ENCODE results near the gene CCDC27. TPM values are rescaled to one million over a fixed set of nuclear protein-coding genes. Genes with fewer than 3 reads are reported as not detected.
"Not testable (repeated sequence)": the region's sequence is repeated elsewhere in the genome, so short reads cannot be mapped to it uniquely, and the experiment has no call there.

The CCDC27 gene
- total RNA-seq, 1 donor from 2014 or later, result not detected

- Histone ChIP-seq H3K36me3 (ENCODE audit: control insufficient read depth in 3 of 3, insufficient read depth in 3 of 3, low read length in 3 of 3) (peaks cover 24 to 33% (median 28%) of the 10 kb centered on the region in 3 donors), H3K9ac (ENCODE audit: low read depth in 1 of 3, low read length in 3 of 3) (no peak overlapping the region), H3K27me3 (ENCODE audit: control insufficient read depth in 3 of 3, insufficient read depth in 3 of 3, low read length in 3 of 3) (no peaks in the 10 kb centered on the region), H3K4me1 (ENCODE audit: control insufficient read depth in 3 of 3, insufficient read depth in 3 of 3, low read length in 3 of 3) (peaks cover 23 to 39% (median 28%) of the 10 kb centered on the region in 3 donors), H3K9me3 (ENCODE audit: control insufficient read depth in 3 of 3, low read length in 3 of 3) (no peaks in the 10 kb centered on the region), H3K4me3 (ENCODE audit: low read length in 3 of 3) (no peak overlapping the region), H3K27ac (ENCODE audit: low read depth, low read length) (no peak overlapping the region)
Measured at GRCh38 chr1:3743826-3744225, 8.4 kb upstream of the CCDC27 start.

GRCh38 chr1:3744646-3745045 is 7.6 kb upstream of the CCDC27 start:
- Histone ChIP-seq H3K4me1 (ENCODE audit: control insufficient read depth in 3 of 3, insufficient read depth in 3 of 3, low read length in 3 of 3) (peaks cover 23 to 39% (median 28%) of the 10 kb centered on the region in 3 donors), H3K4me3 (ENCODE audit: low read length in 3 of 3) (peak overlapping the region in 2 of 3 donors; percentile 30 to 35), H3K9ac (ENCODE audit: low read depth in 1 of 3, low read length in 3 of 3) (peak overlapping the region in 1 of 3 donors; percentile 88), H3K27me3 (ENCODE audit: control insufficient read depth in 3 of 3, insufficient read depth in 3 of 3, low read length in 3 of 3) (no peaks in the 10 kb centered on the region), H3K36me3 (ENCODE audit: control insufficient read depth in 3 of 3, insufficient read depth in 3 of 3, low read length in 3 of 3) (peaks cover 21 to 29% (median 25%) of the 10 kb centered on the region in 3 donors), H3K27ac (ENCODE audit: low read depth, low read length) (no peak overlapping the region), H3K9me3 (ENCODE audit: control insufficient read depth in 3 of 3, low read length in 3 of 3) (no peaks in the 10 kb centered on the region)

GRCh38 chr1:3745071-3745470 is 7.2 kb upstream of the CCDC27 start:
- Histone ChIP-seq H3K9ac (ENCODE audit: low read depth in 1 of 3, low read length in 3 of 3) (peak overlapping the region in 2 of 3 donors; percentile 80 to 88), H3K27ac (ENCODE audit: low read depth, low read length) (no peak overlapping the region), H3K9me3 (ENCODE audit: control insufficient read depth in 3 of 3, low read length in 3 of 3) (no peaks in the 10 kb centered on the region), H3K4me3 (ENCODE audit: low read length in 3 of 3) (peak overlapping the region in 2 of 3 donors; percentile 79 to 85), H3K27me3 (ENCODE audit: control insufficient read depth in 3 of 3, insufficient read depth in 3 of 3, low read length in 3 of 3) (no peaks in the 10 kb centered on the region), H3K36me3 (ENCODE audit: control insufficient read depth in 3 of 3, insufficient read depth in 3 of 3, low read length in 3 of 3) (peaks cover 18 to 25% (median 21%) of the 10 kb centered on the region in 3 donors), H3K4me1 (ENCODE audit: control insufficient read depth in 3 of 3, insufficient read depth in 3 of 3, low read length in 3 of 3) (peaks cover 23 to 39% (median 28%) of the 10 kb centered on the region in 3 donors)

DNA sequence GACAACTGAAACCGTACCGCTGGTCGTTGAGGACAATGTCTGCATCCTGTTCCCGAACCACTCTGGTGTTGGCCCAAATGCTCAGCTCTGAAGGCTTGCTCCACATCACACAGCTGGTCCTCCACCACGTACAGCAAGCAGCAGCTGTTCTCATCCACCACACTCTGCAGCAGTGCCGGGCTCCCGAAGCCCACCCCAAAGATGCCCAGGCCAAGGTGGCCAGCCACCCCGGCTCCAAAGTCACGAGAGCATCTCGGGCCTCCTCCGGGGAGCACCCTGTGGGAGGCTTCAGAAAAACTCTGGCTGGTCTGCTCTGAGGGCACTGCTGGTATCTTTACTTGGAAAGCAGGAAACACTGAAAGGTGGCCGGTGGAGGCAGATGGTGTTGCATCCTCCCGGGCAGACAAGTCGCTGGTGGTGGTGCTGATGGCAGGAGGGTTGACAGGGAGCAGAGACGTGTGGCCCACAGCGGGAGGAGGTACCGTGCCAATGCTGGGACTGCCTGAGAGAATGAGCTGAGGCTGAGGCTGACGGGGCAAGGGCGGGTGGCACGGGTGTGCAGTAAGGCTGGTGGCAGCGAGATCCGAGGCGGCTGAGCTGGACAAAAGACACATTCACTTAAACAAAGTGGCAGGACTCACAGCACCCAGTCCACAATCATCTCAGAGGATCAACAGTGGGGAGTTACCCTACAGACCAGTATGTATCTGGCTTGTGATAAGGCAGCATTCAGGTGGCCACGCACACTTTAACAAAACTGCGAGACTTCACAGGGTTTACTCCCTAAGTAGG is 6.5 kb upstream of the CCDC27 start:
- H3K4me3 ChIP-seq (ENCODE audit: low read length in 3 of 3), result peak overlapping the region; percentile 65 to 85 (median 79)
- peak overlapping the region; percentile 79 for H3K27ac ChIP-seq (ENCODE audit: low read depth, low read length)
- peaks cover 0 to 1% (median 0%) of the 10 kb centered on the region in 3 donors for H3K27me3 ChIP-seq (ENCODE audit: control insufficient read depth in 3 of 3, insufficient read depth in 3 of 3, low read length in 3 of 3)
- H3K4me1 ChIP-seq (ENCODE audit: control insufficient read depth in 3 of 3, insufficient read depth in 3 of 3, low read length in 3 of 3), result peaks cover 23 to 39% (median 28%) of the 10 kb centered on the region in 3 donors
- H3K36me3 ChIP-seq (ENCODE audit: control insufficient read depth in 3 of 3, insufficient read depth in 3 of 3, low read length in 3 of 3), result peaks cover 16 to 21% (median 21%) of the 10 kb centered on the region in 3 donors
- H3K9me3 ChIP-seq (ENCODE audit: control insufficient read depth in 3 of 3, low read length in 3 of 3), result no peaks in the 10 kb centered on the region
- H3K9ac ChIP-seq (ENCODE audit: low read depth in 1 of 3, low read length in 3 of 3), result peak overlapping the region; percentile 66 to 88 (median 80)

DNA sequence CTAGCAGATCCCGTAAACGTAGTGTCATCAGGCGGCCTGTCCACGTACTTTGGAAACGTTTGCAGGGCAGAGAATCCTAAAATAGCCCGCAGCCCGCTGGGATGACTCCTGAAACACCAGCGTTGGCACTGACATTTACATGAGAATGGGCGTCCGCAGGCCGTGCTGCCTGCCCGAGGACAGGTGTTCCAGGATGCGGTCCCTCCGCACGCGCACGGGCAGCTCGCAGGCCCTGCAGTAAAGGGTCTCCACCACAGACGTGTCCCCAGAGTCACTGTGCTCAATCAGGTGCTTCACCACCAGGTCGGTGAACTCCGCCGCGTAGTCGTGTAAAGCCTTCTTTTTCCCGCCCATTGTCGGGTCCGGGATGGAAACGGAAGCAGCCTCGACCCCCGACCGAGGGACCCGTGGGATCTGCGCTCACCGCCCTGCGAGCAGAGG is 5.8 kb upstream of the CCDC27 start:
- peak overlapping the region; percentile 65 to 85 (median 79) for H3K4me3 ChIP-seq (ENCODE audit: low read length in 3 of 3)
- H3K9me3 ChIP-seq (ENCODE audit: control insufficient read depth in 3 of 3, low read length in 3 of 3), result no peaks in the 10 kb centered on the region
- H3K36me3 ChIP-seq (ENCODE audit: control insufficient read depth in 3 of 3, insufficient read depth in 3 of 3, low read length in 3 of 3), result peaks cover 16 to 17% (median 16%) of the 10 kb centered on the region in 3 donors
- peaks cover 23 to 39% (median 28%) of the 10 kb centered on the region in 3 donors for H3K4me1 ChIP-seq (ENCODE audit: control insufficient read depth in 3 of 3, insufficient read depth in 3 of 3, low read length in 3 of 3)
- H3K27me3 ChIP-seq (ENCODE audit: control insufficient read depth in 3 of 3, insufficient read depth in 3 of 3, low read length in 3 of 3), result peaks cover 0 to 2% (median 0%) of the 10 kb centered on the region in 3 donors
- H3K27ac ChIP-seq (ENCODE audit: low read depth, low read length), result peak overlapping the region; percentile 79
- H3K9ac ChIP-seq (ENCODE audit: low read depth in 1 of 3, low read length in 3 of 3), result peak overlapping the region; percentile 66 to 88 (median 80)

DNA sequence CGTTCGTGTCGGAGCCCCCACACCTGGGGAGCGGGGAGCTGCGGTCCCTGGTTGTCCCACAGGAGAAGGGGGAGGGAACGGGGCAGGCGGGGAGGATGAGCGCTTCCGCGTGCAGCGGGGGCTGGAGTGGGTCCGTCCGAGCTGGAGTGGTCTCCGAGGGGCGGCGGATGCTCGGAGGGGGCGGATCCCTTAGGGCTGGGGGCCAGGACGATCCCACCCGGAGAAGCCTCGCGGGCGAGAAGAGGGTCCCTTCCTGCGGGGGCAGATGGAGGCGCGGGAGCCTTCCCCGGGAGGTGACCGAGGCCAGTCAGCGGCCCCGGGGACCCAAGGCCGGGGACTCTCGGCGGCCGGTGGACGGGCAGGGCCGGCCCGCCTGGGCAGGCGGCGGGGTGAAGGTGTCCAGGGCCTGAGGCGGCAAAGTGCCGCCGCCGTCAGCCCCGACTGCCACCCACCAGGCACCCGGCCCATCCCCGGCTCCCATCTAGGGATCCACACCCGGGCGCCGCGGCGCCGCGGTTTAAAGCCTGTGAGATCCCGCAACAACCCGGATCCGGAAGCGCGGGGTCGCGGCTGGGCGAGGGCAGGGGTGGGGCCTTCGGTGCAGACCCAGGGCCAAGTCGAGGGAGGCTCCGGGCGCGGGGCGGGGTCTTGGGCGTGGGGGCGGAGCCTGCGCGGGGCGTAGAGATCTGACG is 5.3 kb upstream of the CCDC27 start:
- peak overlapping the region; percentile 79 for H3K27ac ChIP-seq (ENCODE audit: low read depth, low read length)

GRCh38 chr1:3747522-3747848 is 4.8 kb upstream of the CCDC27 start:
- peak overlapping the region; percentile 79 for H3K27ac ChIP-seq (ENCODE audit: low read depth, low read length)
- H3K4me1 ChIP-seq (ENCODE audit: control insufficient read depth in 3 of 3, insufficient read depth in 3 of 3, low read length in 3 of 3), result peaks cover 23 to 38% (median 28%) of the 10 kb centered on the region in 3 donors
- H3K4me3 ChIP-seq (ENCODE audit: low read length in 3 of 3), result peak overlapping the region; percentile 70 to 85 (median 79)
- peaks cover 6 to 9% (median 6%) of the 10 kb centered on the region in 3 donors for H3K36me3 ChIP-seq (ENCODE audit: control insufficient read depth in 3 of 3, insufficient read depth in 3 of 3, low read length in 3 of 3)
- H3K9ac ChIP-seq (ENCODE audit: low read depth in 1 of 3, low read length in 3 of 3), result peak overlapping the region; percentile 33 to 88 (median 59)
- H3K9me3 ChIP-seq (ENCODE audit: control insufficient read depth in 3 of 3, low read length in 3 of 3), result no peaks in the 10 kb centered on the region
- H3K27me3 ChIP-seq (ENCODE audit: control insufficient read depth in 3 of 3, insufficient read depth in 3 of 3, low read length in 3 of 3), result peaks cover 0 to 4% (median 0%) of the 10 kb centered on the region in 3 donors

More for the DNA sequence above, 5.3 kb upstream of the CCDC27 start:
- Histone ChIP-seq H3K4me1 (ENCODE audit: control insufficient read depth in 3 of 3, insufficient read depth in 3 of 3, low read length in 3 of 3) (peaks cover 23 to 39% (median 28%) of the 10 kb centered on the region in 3 donors), H3K27me3 (ENCODE audit: control insufficient read depth in 3 of 3, insufficient read depth in 3 of 3, low read length in 3 of 3) (peaks cover 0 to 2% (median 0%) of the 10 kb centered on the region in 3 donors), H3K9ac (ENCODE audit: low read depth in 1 of 3, low read length in 3 of 3) (peak overlapping the region; percentile 66 to 88 (median 80)), H3K9me3 (ENCODE audit: control insufficient read depth in 3 of 3, low read length in 3 of 3) (no peaks in the 10 kb centered on the region), H3K4me3 (ENCODE audit: low read length in 3 of 3) (peak overlapping the region; percentile 70 to 85 (median 79)), H3K36me3 (ENCODE audit: control insufficient read depth in 3 of 3, insufficient read depth in 3 of 3, low read length in 3 of 3) (peaks cover 11 to 13% (median 11%) of the 10 kb centered on the region in 3 donors)

DNA sequence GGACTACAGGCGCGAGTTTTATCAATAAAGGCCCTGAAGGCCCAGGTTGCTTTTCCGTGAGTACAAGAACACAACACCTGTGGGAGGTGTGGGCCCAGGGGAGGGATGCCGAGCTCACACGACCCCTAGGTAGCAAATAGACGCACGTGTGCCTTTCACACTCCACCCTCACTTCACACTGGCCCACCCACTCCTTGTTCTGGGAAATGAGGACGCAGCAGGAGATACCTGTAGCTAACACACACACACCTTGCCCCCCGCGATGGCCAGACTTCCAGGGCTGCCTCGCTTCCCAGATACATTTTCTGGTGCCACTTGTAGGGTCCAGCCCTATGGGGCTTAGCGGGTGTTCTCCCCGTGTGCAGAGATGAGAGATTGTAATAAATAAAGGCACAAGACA is 4.3 kb upstream of the CCDC27 start:
- Histone ChIP-seq H3K9me3 (ENCODE audit: control insufficient read depth in 3 of 3, low read length in 3 of 3) (no peaks in the 10 kb centered on the region), H3K9ac (ENCODE audit: low read depth in 1 of 3, low read length in 3 of 3) (no peak overlapping the region), H3K27ac (ENCODE audit: low read depth, low read length) (no peak overlapping the region), H3K4me1 (ENCODE audit: control insufficient read depth in 3 of 3, insufficient read depth in 3 of 3, low read length in 3 of 3) (peaks cover 23 to 33% (median 28%) of the 10 kb centered on the region in 3 donors), H3K27me3 (ENCODE audit: control insufficient read depth in 3 of 3, insufficient read depth in 3 of 3, low read length in 3 of 3) (peaks cover 0 to 6% (median 0%) of the 10 kb centered on the region in 3 donors), H3K36me3 (ENCODE audit: control insufficient read depth in 3 of 3, insufficient read depth in 3 of 3, low read length in 3 of 3) (peaks cover 1 to 5% (median 2%) of the 10 kb centered on the region in 3 donors), H3K4me3 (ENCODE audit: low read length in 3 of 3) (peak overlapping the region in 1 of 3 donors; percentile 79)

- not testable (repeated sequence) for H3K36me3 ChIP-seq (ENCODE audit: control insufficient read depth in 3 of 3, insufficient read depth in 3 of 3, low read length in 3 of 3); H3K9me3 ChIP-seq (ENCODE audit: control insufficient read depth in 3 of 3, low read length in 3 of 3); H3K4me3 ChIP-seq (ENCODE audit: low read length in 3 of 3); H3K27me3 ChIP-seq (ENCODE audit: control insufficient read depth in 3 of 3, insufficient read depth in 3 of 3, low read length in 3 of 3); H3K9ac ChIP-seq (ENCODE audit: low read depth in 1 of 3, low read length in 3 of 3); H3K27ac ChIP-seq (ENCODE audit: low read depth, low read length)
- H3K4me1 ChIP-seq (ENCODE audit: control insufficient read depth in 3 of 3, insufficient read depth in 3 of 3, low read length in 3 of 3), result peaks cover 23 to 30% (median 25%) of the 10 kb centered on the region in 3 donors
Measured at GRCh38 chr1:3748316-3748900, 3.8 kb upstream of the CCDC27 start.

All from skeletal muscle tissue (tissue), 4 donors.